HepG2 (cell line): ENCODE measurements around the gene ZMYND8. TPM values are rescaled to one million over a fixed set of nuclear protein-coding genes. Genes with fewer than 3 reads are reported as not detected.

Source experiments
- ATF3 ChIP-seq: sonication (generic); formaldehyde crosslinking; IDR thresholded peaks from 2 replicates; pipeline ENCODE4 v1.4.0; 2020; ENCODE audit warnings: missing genetic modification reagents
- HNRNPLL ChIP-seq: fragments of 200-400 bp; formaldehyde crosslinking; IDR thresholded peaks from 2 replicates; pipeline ENCODE4 v1.6.1; 2017; ENCODE audit warnings: mild to moderate bottlenecking, low read depth, low read length; ENCODE audit not compliant: poor library complexity, severe bottlenecking
- IKZF5 ChIP-seq: IDR thresholded peaks from 2 replicates; pipeline ENCODE4 v1.6.1; 2018; ENCODE audit warnings: missing genetic modification reagents, mild to moderate bottlenecking, missing compliant biosample characterization
- JARID2 ChIP-seq: sonication (generic); formaldehyde crosslinking; IDR thresholded peaks from 2 replicates; pipeline ENCODE4 v1.8.1; 2023; ENCODE audit warnings: missing genetic modification reagents, inconsistent platforms; ENCODE audit not compliant: insufficient replicate concordance
- MYPOP ChIP-seq: sonication (generic); formaldehyde crosslinking; IDR thresholded peaks from 2 replicates; pipeline ENCODE4 v1.8.1; 2023; ENCODE audit warnings: mild to moderate bottlenecking, moderate library complexity, missing genetic modification reagents
- PATZ1 ChIP-seq: sonication (generic); formaldehyde crosslinking; IDR thresholded peaks from 2 replicates; pipeline ENCODE4 v1.4.0; 2020; ENCODE audit warnings: missing genetic modification reagents
- PHF5A ChIP-seq: IDR thresholded peaks from one replicate; pipeline ENCODE4 v1.6.1; 2018; ENCODE audit warnings: low read depth, missing genetic modification reagents; ENCODE audit not compliant: unreplicated experiment
- POLR2AphosphoS2 ChIP-seq: IDR thresholded peaks from 2 replicates; pipeline ENCODE4 v1.6.1; 2011; ENCODE audit warnings: low read depth, low read length, improper control_type of control experiment
- REPIN1 ChIP-seq: sonication (generic); formaldehyde crosslinking; IDR thresholded peaks from 2 replicates; pipeline ENCODE4 v1.8.0; 2022; ENCODE audit warnings: missing genetic modification reagents, low read depth, mild to moderate bottlenecking, borderline replicate concordance
- RXRA ChIP-seq: sonication (generic); formaldehyde crosslinking; IDR thresholded peaks from 2 replicates; pipeline ENCODE4 v1.5.1; 2020; ENCODE audit warnings: missing genetic modification reagents
- SIX1 ChIP-seq: sonication (generic); formaldehyde crosslinking; IDR thresholded peaks from 2 replicates; pipeline ENCODE4 v1.4.0; 2020; ENCODE audit warnings: missing genetic modification reagents, borderline replicate concordance
- ZKSCAN1 ChIP-seq: fragments of 150-350 bp; IDR thresholded peaks from 2 replicates; pipeline ENCODE4 v1.6.1; 2014; ENCODE audit warnings: low read length
- ZMYM2 ChIP-seq: sonication (generic); formaldehyde crosslinking; IDR thresholded peaks from 2 replicates; pipeline ENCODE4 v1.8.0; 2022; ENCODE audit warnings: mild to moderate bottlenecking, missing genetic modification reagents
- ZNF224 ChIP-seq: sonication (generic); formaldehyde crosslinking; IDR thresholded peaks from 2 replicates; pipeline ENCODE4 v1.5.0; 2020; ENCODE audit warnings: mild to moderate bottlenecking, missing genetic modification reagents
- ZNF234 ChIP-seq: sonication (generic); formaldehyde crosslinking; conservative IDR thresholded peaks from 2 replicates; pipeline ENCODE4 v1.5.1; 2020; ENCODE audit warnings: mild to moderate bottlenecking, missing genetic modification reagents
- ZNF275 ChIP-seq: sonication (generic); formaldehyde crosslinking; IDR thresholded peaks from 2 replicates; pipeline ENCODE4 v1.8.0; 2022; ENCODE audit warnings: missing genetic modification reagents, mild to moderate bottlenecking, inconsistent platforms, borderline replicate concordance
- ZNF503 ChIP-seq: sonication (generic); formaldehyde crosslinking; IDR thresholded peaks from 2 replicates; pipeline ENCODE4 v1.4.0; 2020; ENCODE audit warnings: missing genetic modification reagents
- ZNF710 ChIP-seq: sonication (generic); formaldehyde crosslinking; IDR thresholded peaks from 2 replicates; pipeline ENCODE4 v1.5.0; 2020; ENCODE audit warnings: mild to moderate bottlenecking, missing genetic modification reagents, borderline replicate concordance
- ZSCAN12 ChIP-seq: sonication (generic); formaldehyde crosslinking; IDR thresholded peaks from 2 replicates; pipeline ENCODE4 v1.9.0; 2021; ENCODE audit warnings: mild to moderate bottlenecking, missing genetic modification reagents
- polyA plus RNA-seq, 8 experiments: library from polyadenylated mRNA; depleted of rRNA in 3 of 8; stranded (reverse) in 7 of 8; unstranded in 1 of 8; fragments of >200 nt; fragmentation: Illumina TruSeq in 4 of 8; extraction: Trizol in 4 of 8; gene quantifications; 2 replicates each; pipeline versions ENCODE4 v1.2.1 to v1.2.3, GENCODE V29; 2011 to 2016; ENCODE audit warnings: low read depth in 4 of 8, missing spikeins in 1 of 8, mixed read lengths in 1 of 8; ENCODE audit not compliant: insufficient read depth in 1 of 8
- total RNA-seq, 5 experiments: library from RNA; depleted of rRNA; stranded (reverse); fragments of >200 nt; fragmentation: Illumina TruSeq; extraction: Trizol; gene quantifications; 2 replicates each; pipeline ENCODE4 v1.2.3, GENCODE V29; 2016; ENCODE audit warnings: low read depth in 1 of 5

ZMYND8 gene
- total and polyA plus RNA-seq, 2 of the 13 experiments (the other 11 are each of a cell fraction or from before 2014, with no cell fraction given), result 53.9 to 84.7 TPM

- TF ChIP-seq ZKSCAN1 (no peak; the same call in 1 of the 2 replicates), ZNF503 (CRISPR knock-in tag) (peak; percentile 90), ZSCAN12 (CRISPR knock-in tag) (peak; percentile 90), ZNF275 (no peak; the same call in 1 of the 2 replicates), ZNF224 (no peak), IKZF5 (CRISPR knock-in tag) (peak; percentile 80), ZMYM2 (CRISPR knock-in tag) (0 out of 2 replicates have a peak, but pooled peaks have one; percentile 47), SIX1 (CRISPR knock-in tag) (peak; percentile 55; the same call in 1 of the 2 replicates), REPIN1 (CRISPR knock-in tag) (peak; percentile 32; the same call in 1 of the 2 replicates), PATZ1 (CRISPR knock-in tag) (peak; percentile 100), RXRA (CRISPR knock-in tag) (peak; percentile 86; the same call in 1 of the 2 replicates), MYPOP (peak; percentile 89), ATF3 (CRISPR knock-in tag) (peak; percentile 65), JARID2 (CRISPR knock-in tag) (no peak), ZNF234 (CRISPR knock-in tag) (no peak), POLR2AphosphoS2 (no peak), HNRNPLL (no peak), PHF5A (peak; percentile 52), ZNF710 (CRISPR knock-in tag) (0 out of 2 replicates have a peak, but pooled peaks have one; percentile 48)
Observed at GRCh38 chr20:47318027-47318585, 38.4 kb downstream of the ZMYND8 start (continued).
